Measurements from ENCODE around the gene CMYA5. TPM values are rescaled to one million over a fixed set of nuclear protein-coding genes. Genes with fewer than 3 reads are reported as not detected.
A peak's percentile ranks its signal among the peaks of the same experiment; 100 is the strongest.

The CMYA5 gene
- total and polyA plus RNA-seq, 9 of the 15 experiments (the other 6 are each of a cell fraction or from before 2014, with no cell fraction given) = 0.18 to 1.1 (median 0.32) TPM

DNA sequence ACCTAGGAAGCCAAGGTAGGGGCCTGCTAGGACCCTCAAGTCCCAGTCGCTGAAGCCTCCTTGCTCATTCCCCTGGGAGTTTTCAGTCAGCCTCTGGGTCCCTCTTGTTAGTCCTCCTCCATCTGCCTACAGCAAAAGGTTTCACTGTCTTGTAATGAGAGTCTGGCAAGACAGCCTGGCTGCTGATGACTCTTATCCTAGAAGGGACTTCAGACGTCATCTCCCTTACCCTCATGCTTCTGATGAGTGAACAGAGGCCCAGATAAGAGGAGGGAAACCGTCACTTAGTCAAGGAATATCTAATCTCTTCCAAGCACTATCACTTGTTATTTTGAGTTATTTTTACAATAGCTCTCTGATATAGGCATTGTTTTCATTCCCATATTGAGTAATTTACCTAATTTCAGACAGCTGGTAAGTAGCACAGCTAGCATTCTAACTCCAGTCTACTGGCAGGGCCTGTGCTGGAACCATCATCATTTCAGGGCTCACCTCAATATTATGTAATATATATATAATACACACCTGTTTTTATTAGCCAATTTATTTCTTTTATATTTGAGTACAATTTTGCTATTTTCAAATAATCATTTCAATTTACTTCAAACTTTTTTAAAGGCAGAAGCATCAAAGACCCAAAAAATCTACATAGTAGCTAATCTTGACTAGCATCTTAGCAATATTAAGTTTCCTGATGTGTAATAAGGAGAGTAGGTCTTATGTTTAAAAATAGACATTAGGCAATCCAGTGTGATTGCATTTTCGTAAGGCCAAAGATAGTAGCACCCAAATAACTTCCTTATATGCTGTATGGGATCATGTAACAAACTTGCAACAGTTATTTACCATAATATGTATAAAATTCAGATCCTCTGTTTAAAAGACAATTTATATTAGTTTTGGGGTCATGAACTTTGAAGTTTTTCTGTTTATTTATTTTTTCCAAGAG, 7.9 kb downstream of the CMYA5 start (continued):
- TF ChIP-seq ZNF175 (CRISPR knock-in tag; IDR thresholded peaks at IDR 0.05; ENCODE audit: low read depth) (peak; percentile 66; the same call in 1 of the 2 replicates), MYNN (IDR thresholded peaks at IDR 0.05) (peak; percentile 99), MYNN (CRISPR knock-in tag; IDR thresholded peaks at IDR 0.05) (0 out of 2 replicates have a peak, but pooled peaks have one; percentile 78), JUND (IDR thresholded peaks at IDR 0.05; ENCODE audit: borderline replicate concordance, low read depth, low read length) (peak; percentile 64; the same call in 1 of the 2 replicates), JUND (tag; IDR thresholded peaks at IDR 0.05; ENCODE audit: borderline replicate concordance, low read depth, low read length) (peak; percentile 60; the same call in 1 of the 3 replicates), POLR2G (IDR thresholded peaks at IDR 0.05; ENCODE audit: low read depth, low read length) (no peak), EP300 (IDR thresholded peaks at IDR 0.05; ENCODE audit: low read length) (peak; percentile 51), KDM1A (IDR thresholded peaks at IDR 0.05) (0 out of 4 replicates have a peak, but pooled peaks have one; percentile 17 to 24), MYC (IDR thresholded peaks at IDR 0.05; ENCODE audit: low read depth, low read length) (peak; percentile 35; the same call in 1 of the 2 replicates), MYC (CRISPR knock-in tag; IDR thresholded peaks at IDR 0.05; ENCODE audit: borderline replicate concordance, low read depth) (no peak), ZNF766 (CRISPR knock-in tag; conservative IDR thresholded peaks at IDR 0.05) (0 out of 2 replicates have a peak, but pooled peaks have one; percentile 50), MEIS2 (IDR thresholded peaks at IDR 0.05; ENCODE audit: partially characterized antibody) (peak; percentile 70), RCOR1 (IDR thresholded peaks at IDR 0.05; ENCODE audit: borderline replicate concordance in 1 of 2, low read depth in 2 of 2, low read length in 2 of 2) (peak in 1 of 2 experiments; percentile 70; a peak in 1 of 4 replicates), ZBTB1 (CRISPR knock-in tag; IDR thresholded peaks at IDR 0.05; ENCODE audit: borderline replicate concordance, low read depth) (no peak), HMG20A (CRISPR knock-in tag; conservative IDR thresholded peaks at IDR 0.05) (no peak)
- TF ChIP-seq, protein P1, sequence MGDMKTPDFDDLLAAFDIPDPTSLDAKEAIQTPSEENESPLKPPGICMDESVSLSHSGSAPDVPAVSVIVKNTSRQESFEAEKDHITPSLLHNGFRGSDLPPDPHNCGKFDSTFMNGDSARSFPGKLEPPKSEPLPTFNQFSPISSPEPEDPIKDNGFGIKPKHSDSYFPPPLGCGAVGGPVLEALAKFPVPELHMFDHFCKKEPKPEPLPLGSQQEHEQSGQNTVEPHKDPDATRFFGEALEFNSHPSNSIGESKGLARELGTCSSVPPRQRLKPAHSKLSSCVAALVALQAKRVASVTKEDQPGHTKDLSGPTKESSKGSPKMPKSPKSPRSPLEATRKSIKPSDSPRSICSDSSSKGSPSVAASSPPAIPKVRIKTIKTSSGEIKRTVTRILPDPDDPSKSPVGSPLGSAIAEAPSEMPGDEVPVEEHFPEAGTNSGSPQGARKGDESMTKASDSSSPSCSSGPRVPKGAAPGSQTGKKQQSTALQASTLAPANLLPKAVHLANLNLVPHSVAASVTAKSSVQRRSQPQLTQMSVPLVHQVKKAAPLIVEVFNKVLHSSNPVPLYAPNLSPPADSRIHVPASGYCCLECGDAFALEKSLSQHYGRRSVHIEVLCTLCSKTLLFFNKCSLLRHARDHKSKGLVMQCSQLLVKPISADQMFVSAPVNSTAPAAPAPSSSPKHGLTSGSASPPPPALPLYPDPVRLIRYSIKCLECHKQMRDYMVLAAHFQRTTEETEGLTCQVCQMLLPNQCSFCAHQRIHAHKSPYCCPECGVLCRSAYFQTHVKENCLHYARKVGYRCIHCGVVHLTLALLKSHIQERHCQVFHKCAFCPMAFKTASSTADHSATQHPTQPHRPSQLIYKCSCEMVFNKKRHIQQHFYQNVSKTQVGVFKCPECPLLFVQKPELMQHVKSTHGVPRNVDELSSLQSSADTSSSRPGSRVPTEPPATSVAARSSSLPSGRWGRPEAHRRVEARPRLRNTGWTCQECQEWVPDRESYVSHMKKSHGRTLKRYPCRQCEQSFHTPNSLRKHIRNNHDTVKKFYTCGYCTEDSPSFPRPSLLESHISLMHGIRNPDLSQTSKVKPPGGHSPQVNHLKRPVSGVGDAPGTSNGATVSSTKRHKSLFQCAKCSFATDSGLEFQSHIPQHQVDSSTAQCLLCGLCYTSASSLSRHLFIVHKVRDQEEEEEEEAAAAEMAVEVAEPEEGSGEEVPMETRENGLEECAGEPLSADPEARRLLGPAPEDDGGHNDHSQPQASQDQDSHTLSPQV (IDR thresholded peaks at IDR 0.05) = 0 out of 2 replicates have a peak, but pooled peaks have one; percentile 36
- TF ChIP-seq, protein P2, sequence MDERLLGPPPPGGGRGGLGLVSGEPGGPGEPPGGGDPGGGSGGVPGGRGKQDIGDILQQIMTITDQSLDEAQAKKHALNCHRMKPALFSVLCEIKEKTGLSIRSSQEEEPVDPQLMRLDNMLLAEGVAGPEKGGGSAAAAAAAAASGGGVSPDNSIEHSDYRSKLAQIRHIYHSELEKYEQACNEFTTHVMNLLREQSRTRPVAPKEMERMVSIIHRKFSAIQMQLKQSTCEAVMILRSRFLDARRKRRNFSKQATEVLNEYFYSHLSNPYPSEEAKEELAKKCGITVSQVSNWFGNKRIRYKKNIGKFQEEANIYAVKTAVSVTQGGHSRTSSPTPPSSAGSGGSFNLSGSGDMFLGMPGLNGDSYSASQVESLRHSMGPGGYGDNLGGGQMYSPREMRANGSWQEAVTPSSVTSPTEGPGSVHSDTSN (CRISPR knock-in tag; IDR thresholded peaks at IDR 0.05; ENCODE audit: low read depth) = no peak
- TF ChIP-seq, protein P2 (tag; conservative IDR thresholded peaks at IDR 0.05; ENCODE audit: low read depth) = 0 out of 2 replicates have a peak, but pooled peaks have one; percentile 11
- TF ChIP-seq, protein P3, sequence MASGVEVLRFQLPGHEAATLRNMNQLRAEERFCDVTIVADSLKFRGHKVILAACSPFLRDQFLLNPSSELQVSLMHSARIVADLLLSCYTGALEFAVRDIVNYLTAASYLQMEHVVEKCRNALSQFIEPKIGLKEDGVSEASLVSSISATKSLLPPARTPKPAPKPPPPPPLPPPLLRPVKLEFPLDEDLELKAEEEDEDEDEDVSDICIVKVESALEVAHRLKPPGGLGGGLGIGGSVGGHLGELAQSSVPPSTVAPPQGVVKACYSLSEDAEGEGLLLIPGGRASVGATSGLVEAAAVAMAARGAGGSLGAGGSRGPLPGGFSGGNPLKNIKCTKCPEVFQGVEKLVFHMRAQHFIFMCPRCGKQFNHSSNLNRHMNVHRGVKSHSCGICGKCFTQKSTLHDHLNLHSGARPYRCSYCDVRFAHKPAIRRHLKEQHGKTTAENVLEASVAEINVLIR (CRISPR knock-in tag; IDR thresholded peaks at IDR 0.05) = peak; percentile 71

Measured in K562 (cell line).